Activated naive CD8-positive, alpha-beta T cell treated with anti-CD3 and anti-CD28 coated beads, Interleukin-2, amount 10 ng/mL, durations not matched to agents 7 days and 5 days (primary cell): ENCODE data around the gene OPN1LW. TPM values are rescaled to one million over a fixed set of nuclear protein-coding genes. Genes with fewer than 3 reads are reported as not detected.
"Not testable (repeated sequence)": the region's sequence is repeated elsewhere in the genome, so short reads cannot be mapped to it uniquely, and the experiment has no call there.

ENCODE experiments used
- ATAC-seq: fragments of 150-1000 bp; cut with Tn5 transposase; one replicate; pipeline ENCODE4 v1.10.0; 2021; ENCODE audit warnings: low read depth, moderate library complexity
- POLR2A ChIA-PET: fragments of 350-600 bp; sonication (Branson Sonifier 250); formaldehyde crosslinking; loops from one replicate; lab custom pipeline; 2021; ENCODE audit warnings: antibody characterized with exemption; lab: Charles Lee
- DNase-seq: peaks from one replicate; pipeline ENCODE4 v3.0.0; 2021
- H3K27ac Mint-ChIP-seq: one replicate; pipeline ENCODE4 v1.8.0; 2022; ENCODE audit warnings: mild to moderate bottlenecking, mixed read lengths
- H3K27me3 Mint-ChIP-seq: one replicate; pipeline ENCODE4 v1.8.0; 2022; ENCODE audit warnings: mild to moderate bottlenecking, moderate library complexity, mixed read lengths
- H3K36me3 Mint-ChIP-seq: one replicate; pipeline ENCODE4 v1.8.0; 2021; ENCODE audit warnings: mild to moderate bottlenecking, mixed read lengths
- H3K4me1 Mint-ChIP-seq: one replicate; pipeline ENCODE4 v1.8.0; 2021; ENCODE audit warnings: mixed read lengths
- H3K4me3 Mint-ChIP-seq: one replicate; pipeline ENCODE4 v1.8.0; 2022; ENCODE audit warnings: mild to moderate bottlenecking, moderate library complexity, mixed read lengths
- H3K9me3 Mint-ChIP-seq: one replicate; pipeline ENCODE4 v1.8.0; 2021; ENCODE audit warnings: mixed read lengths
- total RNA-seq, 2 experiments: library from RNA; stranded (reverse); gene quantifications; one replicate each; pipeline ENCODE4 v1.2.3, GENCODE V29; 2021

The OPN1LW gene
- total RNA-seq, 2 experiments from 2014 or later, result not detected

DNA sequence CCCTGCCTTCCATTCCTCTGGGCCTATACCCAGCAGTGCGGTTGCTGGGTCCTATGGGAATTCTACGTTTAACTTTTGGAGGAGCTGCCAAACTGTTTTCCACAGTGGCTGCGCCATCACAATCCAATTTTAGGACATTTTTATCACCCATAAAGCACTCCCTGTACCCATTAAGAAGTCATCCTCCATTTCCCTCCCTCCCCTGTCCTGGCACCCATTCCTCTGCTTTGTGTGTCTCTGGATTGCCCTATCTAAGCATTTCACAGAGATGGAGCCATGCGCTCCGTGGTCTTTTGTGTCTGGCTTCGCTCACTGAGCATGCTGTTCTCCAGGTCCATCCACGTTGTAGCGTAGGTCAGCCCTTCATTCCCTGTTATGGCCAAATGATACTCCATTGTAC, 1.7 kb upstream of the OPN1LW start:
- POLR2A ChIA-PET, result no interaction called here
- ATAC-seq, result no peak
- no peaks in the 10 kb centered on the region for H3K9me3 Mint-ChIP-seq
- H3K27me3 Mint-ChIP-seq, result peaks cover 2% of the 10 kb centered on the region
- peaks cover 2% of the 10 kb centered on the region for H3K4me1 Mint-ChIP-seq
- H3K36me3 Mint-ChIP-seq, result no peaks in the 10 kb centered on the region
- no peak overlapping the region for H3K4me3 Mint-ChIP-seq
- DNase-seq, result no peak
- no peak overlapping the region for H3K27ac Mint-ChIP-seq

GRCh38 chrX:154142950-154143745, 895 bp upstream of the OPN1LW start:
- POLR2A ChIA-PET, result no interaction called here

GRCh38 chrX:154151030-154151429, 7.0 kb downstream of the OPN1LW start:
- H3K4me3 Mint-ChIP-seq, POLR2A ChIA-PET, H3K9me3 Mint-ChIP-seq, H3K27ac Mint-ChIP-seq, ATAC-seq, H3K4me1 Mint-ChIP-seq, H3K36me3 Mint-ChIP-seq, H3K27me3 Mint-ChIP-seq, DNase-seq: not testable (repeated sequence)

More at GRCh38 chrX:154142950-154143745, 895 bp upstream of the OPN1LW start:
- H3K4me1 Mint-ChIP-seq, result peaks cover 2% of the 10 kb centered on the region
- ATAC-seq (no peak), DNase-seq (no peak)
- no peaks in the 10 kb centered on the region for H3K9me3 Mint-ChIP-seq
- peaks cover 2% of the 10 kb centered on the region for H3K27me3 Mint-ChIP-seq
- no peaks in the 10 kb centered on the region for H3K36me3 Mint-ChIP-seq
- H3K27ac Mint-ChIP-seq, result no peak overlapping the region
- no peak overlapping the region for H3K4me3 Mint-ChIP-seq

DNA sequence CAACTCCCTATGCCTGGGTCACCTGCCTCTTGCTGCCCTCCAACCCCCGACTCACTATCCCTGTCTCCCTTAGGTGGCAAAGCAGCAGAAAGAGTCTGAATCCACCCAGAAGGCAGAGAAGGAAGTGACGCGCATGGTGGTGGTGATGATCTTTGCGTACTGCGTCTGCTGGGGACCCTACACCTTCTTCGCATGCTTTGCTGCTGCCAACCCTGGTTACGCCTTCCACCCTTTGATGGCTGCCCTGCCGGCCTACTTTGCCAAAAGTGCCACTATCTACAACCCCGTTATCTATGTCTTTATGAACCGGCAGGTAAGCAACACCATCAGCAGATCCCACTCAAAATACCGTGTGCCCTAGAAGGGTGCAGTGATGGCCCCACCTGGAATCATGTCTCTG, 12.2 kb downstream of the OPN1LW start:
- H3K9me3 Mint-ChIP-seq, H3K4me3 Mint-ChIP-seq, H3K4me1 Mint-ChIP-seq, H3K36me3 Mint-ChIP-seq, ATAC-seq, POLR2A ChIA-PET, DNase-seq, H3K27me3 Mint-ChIP-seq, H3K27ac Mint-ChIP-seq: not testable (repeated sequence)

GRCh38 chrX:154157207-154157606, 13.2 kb downstream of the OPN1LW start:
- H3K9me3 Mint-ChIP-seq, H3K36me3 Mint-ChIP-seq, POLR2A ChIA-PET, H3K4me3 Mint-ChIP-seq, H3K27me3 Mint-ChIP-seq, ATAC-seq, H3K27ac Mint-ChIP-seq, DNase-seq, H3K4me1 Mint-ChIP-seq: not testable (repeated sequence)

GRCh38 chrX:154159345-154159744, 15.3 kb downstream of the OPN1LW start:
- H3K36me3 Mint-ChIP-seq, H3K27me3 Mint-ChIP-seq, ATAC-seq, H3K4me1 Mint-ChIP-seq, H3K9me3 Mint-ChIP-seq, H3K4me3 Mint-ChIP-seq, POLR2A ChIA-PET, H3K27ac Mint-ChIP-seq, DNase-seq: not testable (repeated sequence)

DNA sequence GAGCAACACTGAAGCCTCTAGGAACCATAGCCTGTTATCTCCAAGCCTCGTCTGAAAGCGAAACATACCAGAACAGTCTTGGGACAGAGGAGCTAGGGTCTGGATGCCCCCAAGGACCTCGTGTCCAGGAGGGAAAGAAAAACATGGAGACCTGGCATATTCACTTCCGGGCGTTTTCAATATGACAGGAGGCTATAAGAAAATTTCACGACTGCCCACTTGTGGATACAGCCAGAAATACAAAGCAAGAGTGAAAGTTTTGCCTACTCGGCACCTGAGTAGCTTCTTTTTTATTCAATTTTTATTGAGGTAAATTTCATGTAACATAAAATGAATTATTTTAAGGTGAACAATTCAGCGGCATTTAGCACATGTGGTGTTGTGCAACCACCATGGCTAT, 20.9 kb downstream of the OPN1LW start:
- ATAC-seq, DNase-seq, H3K36me3 Mint-ChIP-seq, H3K4me3 Mint-ChIP-seq, H3K9me3 Mint-ChIP-seq, H3K4me1 Mint-ChIP-seq, H3K27me3 Mint-ChIP-seq, POLR2A ChIA-PET, H3K27ac Mint-ChIP-seq: not testable (repeated sequence)

DNA sequence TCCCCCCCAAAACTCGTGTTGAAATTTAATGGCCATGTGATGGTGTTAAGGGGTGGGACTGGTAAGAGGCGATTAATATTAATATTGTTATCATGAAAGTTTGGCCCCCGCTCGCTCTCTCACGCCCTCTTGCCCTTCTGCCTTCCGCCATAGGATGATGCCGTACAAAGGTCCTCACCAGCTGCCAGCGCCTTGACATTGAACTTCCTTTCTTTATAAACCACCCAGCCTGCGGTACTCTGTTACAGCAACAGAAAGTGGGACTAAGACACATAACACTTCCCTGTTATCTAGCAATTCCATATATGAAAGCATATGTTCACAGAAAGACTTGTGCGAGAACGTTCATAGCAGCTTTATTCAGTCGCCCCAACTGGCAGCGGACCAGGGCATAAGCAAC, 24.3 kb downstream of the OPN1LW start:
- H3K36me3 Mint-ChIP-seq, H3K4me3 Mint-ChIP-seq, H3K9me3 Mint-ChIP-seq, H3K27ac Mint-ChIP-seq, ATAC-seq, POLR2A ChIA-PET, DNase-seq, H3K27me3 Mint-ChIP-seq, H3K4me1 Mint-ChIP-seq: not testable (repeated sequence)

DNA sequence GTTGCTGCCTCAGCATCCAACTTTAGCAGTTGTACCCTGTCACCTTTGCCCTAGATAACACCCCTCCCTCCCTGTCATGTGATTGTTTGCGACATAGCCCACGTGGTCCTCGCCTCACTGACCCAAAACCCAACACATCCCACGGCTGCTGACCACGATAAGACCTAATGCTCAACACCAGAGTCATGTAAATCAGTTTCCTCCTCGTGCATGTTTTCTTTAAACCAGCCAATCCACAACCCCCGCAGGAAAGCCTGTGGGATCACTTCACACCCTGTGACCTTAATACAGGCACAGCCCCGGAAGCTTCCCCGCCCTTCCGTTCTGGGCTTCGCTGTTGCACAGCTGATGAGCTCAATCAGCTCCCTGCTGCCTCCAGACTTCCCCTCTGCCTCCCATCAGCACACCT, 28.5 kb downstream of the OPN1LW start:
- H3K4me3 Mint-ChIP-seq, POLR2A ChIA-PET, DNase-seq, H3K27ac Mint-ChIP-seq, H3K9me3 Mint-ChIP-seq, H3K27me3 Mint-ChIP-seq, H3K36me3 Mint-ChIP-seq, H3K4me1 Mint-ChIP-seq: not testable (repeated sequence)
- peak; percentile 99 for ATAC-seq

- H3K4me3 Mint-ChIP-seq, H3K9me3 Mint-ChIP-seq, DNase-seq, H3K4me1 Mint-ChIP-seq, POLR2A ChIA-PET, H3K36me3 Mint-ChIP-seq, H3K27ac Mint-ChIP-seq, ATAC-seq, H3K27me3 Mint-ChIP-seq: not testable (repeated sequence)
These were observed 30.3 kb downstream of the OPN1LW start for GRCh38 chrX:154174356-154174755.

GRCh38 chrX:154182296-154182695, 38.3 kb downstream of the OPN1LW start, which contains the start of gene OPN1MW:
Gene OPN1MW (plus strand): TSS chrX:154182596. CDS start chrX:154182678, 82 bp downstream.
- H3K27me3 Mint-ChIP-seq, H3K36me3 Mint-ChIP-seq, H3K9me3 Mint-ChIP-seq, DNase-seq, H3K4me3 Mint-ChIP-seq, POLR2A ChIA-PET, H3K4me1 Mint-ChIP-seq, ATAC-seq, H3K27ac Mint-ChIP-seq: not testable (repeated sequence)

- H3K4me3 Mint-ChIP-seq, H3K9me3 Mint-ChIP-seq, H3K27me3 Mint-ChIP-seq, ATAC-seq, DNase-seq, POLR2A ChIA-PET, H3K36me3 Mint-ChIP-seq, H3K27ac Mint-ChIP-seq, H3K4me1 Mint-ChIP-seq: not testable (repeated sequence)
These were observed 39.8 kb downstream of the OPN1LW start for GRCh38 chrX:154183794-154184193.

DNA sequence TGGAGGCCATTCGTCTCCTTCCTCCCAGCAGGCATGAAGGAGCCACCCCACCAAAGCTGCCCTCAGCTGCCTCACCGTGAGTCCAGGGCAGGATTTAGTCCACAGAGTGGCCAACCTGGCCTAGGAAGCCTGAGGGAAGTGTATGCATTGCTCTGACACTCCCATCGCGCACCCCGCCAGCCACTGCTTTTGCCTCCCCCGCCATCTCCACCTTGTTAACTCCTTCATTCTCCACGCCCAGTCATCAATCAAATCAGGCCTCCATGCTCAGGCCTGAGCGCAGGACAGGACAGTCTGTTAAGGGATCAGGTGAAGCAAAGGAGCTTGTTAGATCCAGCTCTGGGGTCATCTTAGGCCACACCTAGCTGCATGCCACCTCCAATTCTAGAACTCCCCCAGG, 48.8 kb downstream of the OPN1LW start:
- ATAC-seq, POLR2A ChIA-PET, DNase-seq, H3K4me1 Mint-ChIP-seq, H3K27me3 Mint-ChIP-seq, H3K9me3 Mint-ChIP-seq, H3K4me3 Mint-ChIP-seq, H3K27ac Mint-ChIP-seq, H3K36me3 Mint-ChIP-seq: not testable (repeated sequence)

- H3K4me1 Mint-ChIP-seq, H3K9me3 Mint-ChIP-seq, H3K27me3 Mint-ChIP-seq, H3K4me3 Mint-ChIP-seq, DNase-seq, H3K27ac Mint-ChIP-seq, ATAC-seq, H3K36me3 Mint-ChIP-seq, POLR2A ChIA-PET: not testable (repeated sequence)
These were observed 50.3 kb downstream of the OPN1LW start for GRCh38 chrX:154194316-154194715.
